Stimulated activated CD4-positive, alpha-beta T cell treated with anti-CD3 and anti-CD28 coated beads, Interleukin-15, amount 100 ng/mL, for 1 hour (primary cell): ENCODE data around the gene SCGB1D1.
"Not testable (repeated sequence)": the region's sequence is repeated elsewhere in the genome, so short reads cannot be mapped to it uniquely, and the experiment has no call there.

Experiments used
- DNase-seq, 2 donors: peaks; one replicate each; pipeline ENCODE4 v3.0.0-alpha.2; 2020; ENCODE audit warnings: low read depth in 1 of 2, low spot score in 1 of 2

Gene SCGB1D1

GRCh38 chr11:62166371-62166770, 23.6 kb upstream of the SCGB1D1 start:
- no peak for DNase-seq

- DNase-seq: no peak
Measured at GRCh38 chr11:62169448-62169847, 20.6 kb upstream of the SCGB1D1 start.

- no peak for DNase-seq
Measured at GRCh38 chr11:62169935-62170334, 20.1 kb upstream of the SCGB1D1 start.

GRCh38 chr11:62171261-62171723, 18.7 kb upstream of the SCGB1D1 start:
- peak; percentile 25 to 43 for DNase-seq

- no peak for DNase-seq
Measured at GRCh38 chr11:62172294-62172693, 17.7 kb upstream of the SCGB1D1 start.

GRCh38 chr11:62176766-62177165, 13.2 kb upstream of the SCGB1D1 start:
- DNase-seq: no peak

GRCh38 chr11:62179995-62180394, 10.0 kb upstream of the SCGB1D1 start:
- DNase-seq: no peak

- DNase-seq: no peak
Measured at GRCh38 chr11:62181097-62181496, 8.9 kb upstream of the SCGB1D1 start.

- no peak for DNase-seq
Measured at GRCh38 chr11:62182147-62182891, 7.7 kb upstream of the SCGB1D1 start.

- no peak for DNase-seq
Measured at GRCh38 chr11:62186195-62186594, 3.8 kb upstream of the SCGB1D1 start.

GRCh38 chr11:62193952-62194351, 3.9 kb downstream of the SCGB1D1 start:
- DNase-seq: no peak

GRCh38 chr11:62195010-62195409, 5.0 kb downstream of the SCGB1D1 start:
- DNase-seq: not testable (repeated sequence)

- no peak for DNase-seq
Measured at GRCh38 chr11:62195945-62196344, 5.9 kb downstream of the SCGB1D1 start.

- DNase-seq: not testable (repeated sequence)
Measured at GRCh38 chr11:62197400-62197799, 7.4 kb downstream of the SCGB1D1 start.

GRCh38 chr11:62201376-62201775, 11.4 kb downstream of the SCGB1D1 start:
- no peak for DNase-seq

GRCh38 chr11:62202910-62203309, 12.9 kb downstream of the SCGB1D1 start:
- no peak for DNase-seq

GRCh38 chr11:62204430-62204829, 14.4 kb downstream of the SCGB1D1 start:
- no peak for DNase-seq

GRCh38 chr11:62205441-62205840, 15.4 kb downstream of the SCGB1D1 start:
- no peak for DNase-seq

- DNase-seq: not testable (repeated sequence)
Measured at GRCh38 chr11:62206276-62207066, 16.5 kb downstream of the SCGB1D1 start.

GRCh38 chr11:62208785-62209144, 18.7 kb downstream of the SCGB1D1 start:
- DNase-seq: no peak

GRCh38 chr11:62217191-62217748, 27.3 kb downstream of the SCGB1D1 start:
- DNase-seq: no peak

- no peak for DNase-seq
Measured at GRCh38 chr11:62221498-62221897, 31.5 kb downstream of the SCGB1D1 start.
